ENCODE results near the gene CHMP4A.
A peak's percentile ranks its signal among the peaks of the same experiment; 100 is the strongest.
"Not testable (repeated sequence)": the region's sequence is repeated elsewhere in the genome, so short reads cannot be mapped to it uniquely, and the experiment has no call there.

CHMP4A gene

GRCh38 chr14:24246765-24247212 lies 33.5 kb upstream of the CHMP4A start:
- no peak for DNase-seq

- not testable (repeated sequence) for DNase-seq
Observed at GRCh38 chr14:24245350-24245749, 32.1 kb upstream of the CHMP4A start.

GRCh38 chr14:24243336-24243836 lies 30.1 kb upstream of the CHMP4A start:
- DNase-seq = no peak

GRCh38 chr14:24241829-24242443 lies 28.6 kb upstream of the CHMP4A start:
- DNase-seq = peak; percentile 92

GRCh38 chr14:24240110-24240918 lies 27.0 kb upstream of the CHMP4A start:
- DNase-seq = no peak

- no peak for DNase-seq
Observed at GRCh38 chr14:24238527-24239037, 25.3 kb upstream of the CHMP4A start.

GRCh38 chr14:24238123-24238522 lies 24.8 kb upstream of the CHMP4A start:
- DNase-seq = no peak

- no peak for DNase-seq
Observed at GRCh38 chr14:24237463-24237955, 24.2 kb upstream of the CHMP4A start.

- DNase-seq = no peak
Observed at GRCh38 chr14:24236689-24237462, 23.6 kb upstream of the CHMP4A start.

- DNase-seq = no peak
Observed at GRCh38 chr14:24235804-24236688, 22.8 kb upstream of the CHMP4A start.

- no peak for DNase-seq
Observed at GRCh38 chr14:24234095-24235005, 21.1 kb upstream of the CHMP4A start.

GRCh38 chr14:24233538-24233866 lies 20.2 kb upstream of the CHMP4A start:
- no peak for DNase-seq

GRCh38 chr14:24232645-24233537 lies 19.6 kb upstream of the CHMP4A start, which contains the start of gene GMPR2:
TSS of gene GMPR2 (plus strand) at chr14:24232929. CDS start at chr14:24233254, 325 bp downstream.
- no peak for DNase-seq

- peak; percentile 86 for DNase-seq
Observed at GRCh38 chr14:24232121-24232644, 18.9 kb upstream of the CHMP4A start, which contains the start of gene NEDD8. TSS of gene NEDD8 (minus strand) at chr14:24232367. CDS start at chr14:24232267, 100 bp downstream.

- DNase-seq = no peak
Observed at GRCh38 chr14:24231263-24232120, 18.2 kb upstream of the CHMP4A start.

GRCh38 chr14:24228902-24229301 lies 15.6 kb upstream of the CHMP4A start:
- no peak for DNase-seq

GRCh38 chr14:24226473-24226872 lies 13.2 kb upstream of the CHMP4A start:
- DNase-seq = no peak

GRCh38 chr14:24224618-24225071 lies 11.4 kb upstream of the CHMP4A start:
- DNase-seq = no peak
